Stimulated activated naive CD8-positive, alpha-beta T cell treated with anti-CD3 and anti-CD28 coated beads, Interleukin-15, amount 100 ng/mL, for 72 hours (primary cell): ENCODE measurements around the gene HCN2.
"Not testable (repeated sequence)": the region's sequence is repeated elsewhere in the genome, so short reads cannot be mapped to it uniquely, and the experiment has no call there.

ENCODE experiments used
- ATAC-seq: fragments of 150-1000 bp; cut with Tn5 transposase; 2 replicates; pipeline ENCODE4 v1.10.0; 2021; ENCODE audit warnings: mild to moderate bottlenecking, moderate library complexity
- DNase-seq, 2 donors: peaks; one replicate each; pipeline ENCODE4 v3.0.0; 2021 to 2022
- H3K27ac Mint-ChIP-seq, 2 donors: one replicate each; pipeline ENCODE4 v1.8.0; 2022; ENCODE audit warnings: mild to moderate bottlenecking in 2 of 2, mixed read lengths in 2 of 2, moderate library complexity in 2 of 2
- H3K27me3 Mint-ChIP-seq: one replicate; pipeline ENCODE4 v1.8.0; 2022; ENCODE audit warnings: mixed read lengths
- H3K4me1 Mint-ChIP-seq: one replicate; pipeline ENCODE4 v1.8.0; 2022; ENCODE audit warnings: mild to moderate bottlenecking, mixed read lengths
- H3K4me3 Mint-ChIP-seq, 2 donors: one replicate each; pipeline ENCODE4 v1.8.0; 2022; ENCODE audit warnings: mild to moderate bottlenecking in 2 of 2, mixed read lengths in 2 of 2, moderate library complexity in 1 of 2
- H3K9me3 Mint-ChIP-seq, 2 donors: one replicate each; pipeline ENCODE4 v1.8.0; 2022; ENCODE audit warnings: mixed read lengths in 2 of 2

The HCN2 gene

DNA sequence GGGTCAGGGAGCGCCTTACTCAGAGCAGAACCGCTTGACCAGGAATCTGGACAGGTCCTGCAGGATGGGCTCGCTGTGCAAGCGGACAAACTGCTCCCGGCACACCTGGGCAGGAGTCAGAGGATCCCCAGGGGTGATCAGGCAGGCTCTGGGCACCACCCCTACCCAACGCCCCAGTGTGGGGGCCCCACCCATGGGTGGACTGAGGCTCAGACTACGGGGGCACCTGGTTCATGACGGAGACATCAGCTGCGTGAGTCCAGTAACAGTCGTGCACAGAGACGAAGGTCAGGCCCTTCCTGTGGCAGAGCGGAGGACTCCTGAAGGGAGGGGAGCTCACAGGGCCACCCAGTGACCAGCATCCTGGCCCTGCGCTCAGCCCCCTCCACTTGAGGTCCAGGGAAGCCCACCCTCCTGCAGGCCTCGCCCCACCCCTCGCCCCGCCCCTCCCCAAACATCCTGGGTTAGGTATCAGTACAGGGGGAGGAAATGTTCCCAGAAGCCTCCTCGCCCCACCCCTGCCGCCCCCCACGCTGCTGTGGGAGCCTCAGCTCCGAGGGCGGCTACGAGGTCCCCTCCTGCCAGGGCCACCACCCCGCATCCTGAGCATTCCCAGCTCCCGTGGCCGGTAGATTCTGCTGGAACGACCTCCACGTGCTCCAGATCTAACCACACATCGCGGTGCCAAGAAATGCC, 28.0 kb downstream of the HCN2 start:
- no peaks in the 10 kb centered on the region for H3K27me3 Mint-ChIP-seq
- no peak overlapping the region for H3K27ac Mint-ChIP-seq
- no peaks in the 10 kb centered on the region for H3K9me3 Mint-ChIP-seq
- no peak for ATAC-seq
- H3K4me3 Mint-ChIP-seq, result no peak overlapping the region
- peaks cover 4% of the 10 kb centered on the region for H3K4me1 Mint-ChIP-seq
- DNase-seq, result no peak

DNA sequence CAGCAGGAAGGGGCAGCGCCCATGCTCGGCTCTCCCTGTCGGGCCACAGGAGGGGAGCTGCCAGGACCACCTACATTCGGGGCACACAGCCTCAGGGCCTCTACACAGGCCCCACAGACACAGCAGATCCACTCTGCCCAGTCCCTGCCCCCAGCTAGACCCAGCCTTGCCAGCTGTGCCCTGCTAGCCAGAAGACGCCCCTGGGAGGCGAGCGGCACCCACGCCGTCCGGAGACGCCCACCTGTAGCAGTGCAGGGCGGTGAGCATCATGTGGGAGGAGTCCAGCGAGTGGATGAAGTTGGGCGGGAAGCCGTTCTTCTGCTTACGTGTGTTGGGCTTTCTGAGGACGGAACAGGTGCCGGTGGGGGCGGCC, 28.6 kb downstream of the HCN2 start:
- Mint-ChIP-seq H3K27me3 (no peaks in the 10 kb centered on the region), H3K4me3 (no peak overlapping the region), H3K27ac (no peak overlapping the region), H3K4me1 (peaks cover under 1% of the 10 kb centered on the region), H3K9me3 (no peaks in the 10 kb centered on the region)
- ATAC-seq (no peak), DNase-seq (no peak)

DNA sequence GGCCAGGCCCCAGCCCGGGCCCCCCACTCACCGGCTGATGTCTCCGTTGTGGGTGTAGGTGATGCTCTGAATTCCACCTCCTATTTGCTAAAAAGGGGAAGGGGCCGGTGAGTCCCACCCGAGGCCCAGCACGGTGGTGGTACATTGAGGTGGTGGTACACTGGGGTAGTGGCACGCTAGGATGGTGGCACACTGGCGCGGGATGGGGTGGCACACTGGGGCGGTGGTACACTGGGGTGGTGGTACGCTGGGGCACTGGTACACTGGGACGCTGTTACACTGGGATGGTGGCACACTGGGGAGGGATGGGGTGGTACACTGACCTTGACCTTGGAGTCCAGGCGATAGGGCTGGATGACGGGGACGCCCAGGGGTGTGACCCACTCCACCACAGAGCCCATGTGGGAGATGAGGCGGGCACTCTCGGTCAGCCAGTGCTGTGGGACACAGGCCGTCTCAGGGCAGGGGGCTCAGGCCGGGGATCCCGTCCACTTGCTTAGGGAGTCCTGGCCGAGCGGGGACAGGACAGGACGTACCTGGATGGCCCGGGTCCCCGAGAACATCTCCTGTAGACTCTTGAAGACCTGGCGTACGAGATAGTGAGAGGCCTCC, 29.1 kb downstream of the HCN2 start:
- Mint-ChIP-seq H3K9me3 (no peaks in the 10 kb centered on the region), H3K4me3 (no peak overlapping the region), H3K4me1 (no peaks in the 10 kb centered on the region), H3K27me3 (no peaks in the 10 kb centered on the region), H3K27ac (no peak overlapping the region)
- DNase-seq (no peak), ATAC-seq (no peak)

DNA sequence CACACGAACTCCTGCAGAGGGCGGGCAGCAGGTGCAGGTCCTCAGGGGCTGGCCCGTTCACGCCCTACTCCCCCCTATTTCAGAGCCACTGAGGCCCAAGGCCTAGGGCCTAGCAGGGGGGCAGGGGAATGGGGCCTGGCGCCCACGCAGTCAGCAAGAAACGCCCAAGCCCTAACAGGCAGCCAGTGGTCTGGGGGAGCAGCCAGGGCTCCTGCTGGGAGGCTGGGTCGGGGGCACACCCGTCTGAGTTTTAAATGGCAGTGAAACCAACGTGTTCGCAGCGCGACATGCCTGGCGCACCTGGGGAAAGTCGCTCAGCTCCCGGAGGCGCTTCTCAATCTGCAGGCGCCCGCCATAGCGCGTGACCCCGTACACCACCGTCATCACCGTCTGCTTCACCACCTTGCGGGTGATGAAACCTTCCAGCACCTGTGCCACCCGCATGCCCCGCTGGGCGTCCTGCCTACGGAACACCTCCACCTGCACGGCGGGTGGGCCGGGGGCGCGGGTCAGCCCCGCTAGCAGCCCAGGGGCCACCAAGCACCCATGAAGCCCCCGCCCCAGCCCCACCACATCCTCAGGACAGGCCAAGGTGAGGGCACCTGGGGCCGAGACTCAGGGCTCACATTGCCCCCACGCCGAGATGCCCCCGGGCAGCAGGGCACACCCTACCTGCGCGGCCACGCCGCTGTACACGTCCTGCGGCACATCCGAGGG, 29.8 kb downstream of the HCN2 start:
- no peak overlapping the region for H3K4me3 Mint-ChIP-seq
- H3K9me3 Mint-ChIP-seq, result no peaks in the 10 kb centered on the region
- no peak overlapping the region for H3K27ac Mint-ChIP-seq
- no peaks in the 10 kb centered on the region for H3K27me3 Mint-ChIP-seq
- no peaks in the 10 kb centered on the region for H3K4me1 Mint-ChIP-seq
- DNase-seq, result no peak
- no peak for ATAC-seq

- H3K27me3 Mint-ChIP-seq, result no peaks in the 10 kb centered on the region
- DNase-seq (no peak), ATAC-seq (no peak)
- no peak overlapping the region for H3K4me3 Mint-ChIP-seq
- no peaks in the 10 kb centered on the region for H3K4me1 Mint-ChIP-seq
- H3K9me3 Mint-ChIP-seq, result no peaks in the 10 kb centered on the region
- H3K27ac Mint-ChIP-seq, result no peak overlapping the region
Observed at GRCh38 chr19:620166-620862, 30.6 kb downstream of the HCN2 start.

GRCh38 chr19:621191-621590, 31.5 kb downstream of the HCN2 start:
- H3K27ac Mint-ChIP-seq, result peak overlapping the region in 1 of 2 donors; percentile 74
- not testable (repeated sequence) for H3K4me3 Mint-ChIP-seq, DNase-seq, H3K27me3 Mint-ChIP-seq, H3K4me1 Mint-ChIP-seq, H3K9me3 Mint-ChIP-seq
- peak; percentile 15 for ATAC-seq

- no peaks in the 10 kb centered on the region for H3K9me3 Mint-ChIP-seq
- no peaks in the 10 kb centered on the region for H3K4me1 Mint-ChIP-seq
- H3K4me3 Mint-ChIP-seq, result no peak overlapping the region
- H3K27ac Mint-ChIP-seq, result no peak overlapping the region
- no peaks in the 10 kb centered on the region for H3K27me3 Mint-ChIP-seq
- ATAC-seq (no peak), DNase-seq (no peak)
Observed at GRCh38 chr19:621819-622218, 32.1 kb downstream of the HCN2 start.

- Mint-ChIP-seq H3K4me3 (no peak overlapping the region), H3K27me3 (no peaks in the 10 kb centered on the region), H3K27ac (no peak overlapping the region), H3K9me3 (no peaks in the 10 kb centered on the region), H3K4me1 (no peaks in the 10 kb centered on the region)
- ATAC-seq (no peak), DNase-seq (no peak)
Observed at GRCh38 chr19:622666-623065, 33.0 kb downstream of the HCN2 start.

DNA sequence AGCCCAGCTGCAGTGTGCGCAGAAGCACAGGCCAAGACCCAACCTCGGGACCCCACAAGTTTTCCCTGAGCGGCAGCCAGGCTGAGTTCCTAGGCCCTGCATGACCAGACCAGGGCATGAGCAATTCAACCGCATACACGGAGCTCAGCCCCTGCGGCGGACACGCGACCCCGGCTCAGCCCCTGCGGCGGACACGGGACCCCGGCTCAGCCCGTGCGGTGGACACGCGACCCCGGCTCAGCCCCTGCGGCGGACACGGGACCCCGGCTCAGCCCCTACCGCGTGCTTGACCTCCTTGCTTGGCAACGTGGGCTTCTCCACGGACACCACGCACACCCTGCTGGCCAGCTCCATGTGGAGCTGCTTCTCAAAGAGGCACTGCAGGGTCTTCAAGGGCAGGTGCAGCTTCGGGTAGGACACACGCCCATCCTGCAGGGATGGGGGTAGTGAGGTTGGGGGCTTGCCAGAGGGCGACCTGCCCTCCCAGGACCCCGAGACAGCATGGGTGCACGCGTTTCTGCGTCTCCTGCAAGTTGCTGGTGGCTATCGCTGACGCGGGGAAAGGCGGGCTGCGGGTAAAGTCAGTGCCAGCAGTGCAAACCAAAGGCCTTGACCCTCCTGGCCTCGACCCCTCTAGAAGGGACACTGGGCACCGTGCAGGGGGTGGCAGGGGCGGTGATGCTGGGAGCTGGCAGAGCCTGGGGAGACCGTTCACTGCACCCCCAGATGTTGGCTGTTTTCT, 33.7 kb downstream of the HCN2 start:
- Mint-ChIP-seq H3K4me1 (no peaks in the 10 kb centered on the region), H3K9me3 (no peaks in the 10 kb centered on the region), H3K27me3 (no peaks in the 10 kb centered on the region), H3K4me3 (no peak overlapping the region), H3K27ac (no peak overlapping the region)
- ATAC-seq, result no peak
- no peak for DNase-seq

DNA sequence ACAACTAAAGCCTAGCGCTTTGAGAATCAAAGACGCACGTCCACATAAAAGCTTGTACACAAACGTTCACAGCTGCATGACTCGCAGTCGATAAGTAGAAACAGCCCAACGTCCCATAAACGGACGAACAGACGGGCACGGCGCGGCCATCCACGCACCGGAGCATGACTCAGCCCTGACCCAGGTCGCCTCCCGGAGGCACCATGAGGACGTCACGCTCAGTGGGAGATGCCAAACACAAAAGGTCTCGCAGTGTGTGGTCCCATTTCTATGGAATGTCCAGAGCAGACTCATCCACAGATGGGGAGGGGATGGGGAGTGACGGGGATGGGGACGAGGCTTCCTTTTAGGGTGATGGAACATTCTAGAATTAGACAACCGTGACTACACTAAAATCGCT, 34.3 kb downstream of the HCN2 start:
- no peak overlapping the region for H3K27ac Mint-ChIP-seq
- no peak for ATAC-seq
- no peaks in the 10 kb centered on the region for H3K9me3 Mint-ChIP-seq
- peaks cover 4% of the 10 kb centered on the region for H3K4me1 Mint-ChIP-seq
- no peak overlapping the region for H3K4me3 Mint-ChIP-seq
- H3K27me3 Mint-ChIP-seq, result no peaks in the 10 kb centered on the region
- no peak for DNase-seq

GRCh38 chr19:624433-625109, 34.9 kb downstream of the HCN2 start:
- DNase-seq, result no peak
- H3K4me1 Mint-ChIP-seq, result peaks cover 7% of the 10 kb centered on the region
- no peaks in the 10 kb centered on the region for H3K27me3 Mint-ChIP-seq
- H3K27ac Mint-ChIP-seq, result peak overlapping the region in 1 of 2 donors; percentile 63
- H3K9me3 Mint-ChIP-seq, result no peaks in the 10 kb centered on the region
- no peak overlapping the region for H3K4me3 Mint-ChIP-seq
- ATAC-seq, result no peak

- no peak for ATAC-seq
- Mint-ChIP-seq H3K27ac (peak overlapping the region in 1 of 2 donors; percentile 84), H3K9me3 (no peaks in the 10 kb centered on the region), H3K27me3 (no peaks in the 10 kb centered on the region), H3K4me1 (peaks cover 14% of the 10 kb centered on the region), H3K4me3 (no peak overlapping the region)
- DNase-seq, result no peak
Observed at GRCh38 chr19:625257-625656, 35.6 kb downstream of the HCN2 start.

- H3K27me3 Mint-ChIP-seq, ATAC-seq, H3K27ac Mint-ChIP-seq, H3K4me3 Mint-ChIP-seq, DNase-seq, H3K9me3 Mint-ChIP-seq: not testable (repeated sequence)
- H3K4me1 Mint-ChIP-seq, result peaks cover 22% of the 10 kb centered on the region
Observed at GRCh38 chr19:626566-626965, 36.9 kb downstream of the HCN2 start.

DNA sequence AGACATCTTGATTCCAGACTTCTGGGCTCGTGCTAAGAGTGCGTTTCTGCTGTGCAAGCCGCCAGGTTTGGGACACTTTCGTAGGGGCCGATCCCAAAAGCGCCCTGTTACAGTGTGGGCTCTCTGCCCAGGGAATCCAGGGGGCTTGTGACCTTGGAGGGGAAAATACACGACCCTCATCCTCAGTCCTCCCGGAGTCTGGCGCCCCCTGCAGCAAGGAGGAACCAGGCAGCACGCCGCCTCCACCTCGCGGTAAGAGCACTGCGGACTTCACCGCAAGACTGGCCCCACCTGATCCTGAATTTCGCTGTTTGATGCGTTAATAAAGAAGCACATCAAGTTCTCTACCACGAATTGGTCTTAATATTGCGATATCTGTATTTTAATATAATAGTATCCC, 38.5 kb downstream of the HCN2 start:
- Mint-ChIP-seq H3K27me3 (no peaks in the 10 kb centered on the region), H3K4me1 (peaks cover 32% of the 10 kb centered on the region), H3K9me3 (no peaks in the 10 kb centered on the region), H3K4me3 (no peak overlapping the region), H3K27ac (no peak overlapping the region)
- DNase-seq, result no peak
- ATAC-seq, result no peak

DNA sequence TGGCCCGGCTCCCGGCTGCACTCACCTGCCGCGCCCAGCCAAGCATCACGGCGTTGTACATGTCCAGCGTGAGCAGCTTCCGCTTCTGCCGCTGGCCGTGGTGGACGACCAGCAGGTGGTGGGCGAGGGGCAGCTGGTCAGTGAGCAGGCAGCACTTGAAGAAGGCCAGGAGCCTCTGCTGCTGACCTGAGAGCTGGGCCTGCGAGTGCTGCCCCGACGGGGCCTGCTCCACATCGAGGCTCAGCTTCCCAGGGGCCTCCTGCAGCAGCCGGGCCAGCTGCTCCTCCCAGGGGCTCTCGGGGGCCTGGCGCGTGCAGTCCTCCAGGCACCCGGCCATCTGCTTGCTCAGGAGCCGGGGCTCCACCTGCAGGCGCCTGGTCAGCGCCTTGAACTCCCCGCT, 39.8 kb downstream of the HCN2 start:
- not testable (repeated sequence) for H3K27ac Mint-ChIP-seq, DNase-seq, H3K4me3 Mint-ChIP-seq, H3K9me3 Mint-ChIP-seq, ATAC-seq, H3K27me3 Mint-ChIP-seq
- peaks cover 45% of the 10 kb centered on the region for H3K4me1 Mint-ChIP-seq
